ENCODE data around the gene DCX.

GRCh38 chrX:111386077-111386476, 25.9 kb downstream of the DCX start:
- TF ChIP-seq CTCF (optimal IDR thresholded peaks at IDR 0.05 in 1 of 3, IDR thresholded peaks at IDR 0.05 in 1 of 3, conservative IDR thresholded peaks at IDR 0.05 in 1 of 3; ENCODE audit: extremely low read depth in 1 of 3, insufficient read depth in 2 of 3, low read length in 3 of 3), result no peak
- TF ChIP-seq EZH2 (IDR thresholded peaks at IDR 0.05; ENCODE audit: low read length), result no peak
